Vein endothelial cell (primary cell): ENCODE results near the gene TAS2R4. TPM values are rescaled to one million over a fixed set of nuclear protein-coding genes. Genes with fewer than 3 reads are reported as not detected.

Source experiments
- small RNA-seq: library from RNA; depleted of rRNA; stranded (forward); fragments of <200 nt; gene quantifications from one replicate; pipeline ENCODE3, GENCODE V24; 2012
- total RNA-seq: library from RNA; depleted of rRNA; stranded (reverse); fragments of >200 nt; gene quantifications from 2 replicates; pipeline ENCODE4 v1.2.3, GENCODE V29; 2012

The TAS2R4 gene
- 0.98 and 1.9 TPM in 2 replicates for total RNA-seq

GRCh38 chr7:141776374-141776773, at the start of gene TAS2R4:
Gene TAS2R4 (plus strand): TSS chr7:141776674. CDS start chr7:141778489, 1,815 bp downstream.

GRCh38 chr7:141737836-141738591, 38.5 kb upstream of the TAS2R4 start, which contains the start of gene SSBP1:
Gene SSBP1 (plus strand): TSS chr7:141738358. CDS start chr7:141739167, 809 bp downstream.

GRCh38 chr7:141763797-141764196, 12.7 kb upstream of the TAS2R4 start, which contains the start of gene TAS2R3:
Gene TAS2R3 (plus strand): TSS chr7:141764097. CDS start chr7:141764159, 62 bp downstream.

GRCh38 chr7:141789917-141790316, 13.4 kb downstream of the TAS2R4 start, which contains the start of gene TAS2R5:
Gene TAS2R5 (plus strand): TSS chr7:141790217. CDS start chr7:141790362, 145 bp downstream.

Small RNA genes within 50 kb of the gene (small RNA-seq; reads per million reads assigned to genes)
- gene RNU1-82P = not detected

Other genes starting within 250 kb of the TAS2R4 start
- 38.9 and 46.1 TPM in 2 replicates for gene AGK, start 225.3 kb upstream of the TAS2R4 start, total RNA-seq
- gene DENND11, start 74.5 kb upstream of the TAS2R4 start, total RNA-seq = 45.5 and 50.3 TPM in 2 replicates
- gene WEE2, start 68.3 kb upstream of the TAS2R4 start, total RNA-seq = not detected in 2 replicates
- 88.5 and 176 TPM in 2 replicates for gene SSBP1, start 38.3 kb upstream of the TAS2R4 start, total RNA-seq
- 0.98 and 1.2 TPM in 2 replicates for gene TAS2R3, start 12.6 kb upstream of the TAS2R4 start, total RNA-seq
- gene TAS2R5, start 13.5 kb downstream of the TAS2R4 start, total RNA-seq = 0.65 and 1.5 TPM in 2 replicates
- not detected in 2 replicates for gene PRSS37, start 64.8 kb downstream of the TAS2R4 start, total RNA-seq
- gene OR9A4, start 139.7 kb downstream of the TAS2R4 start, total RNA-seq = not detected in 2 replicates
- not detected in 2 replicates for gene CLEC5A, start 170.3 kb downstream of the TAS2R4 start, total RNA-seq
- gene TAS2R38, start 197.1 kb downstream of the TAS2R4 start, total RNA-seq = not detected in 2 replicates
- under 0.01 TPM in 1 of 2 replicates, not detected in the other for gene MGAM, start 219.2 kb downstream of the TAS2R4 start, total RNA-seq